Peyer's patch (tissue), 4 donors: ENCODE data around the gene FGGY.

ENCODE experiments used
- POLR2A ChIP-seq, 2 donors: fragments of 450-650 bp; IDR thresholded peaks; one replicate each; pipeline ENCODE4 v1.5.1; 2017; ENCODE audit warnings: antibody characterized with exemption in 2 of 2, mild to moderate bottlenecking in 2 of 2, moderate library complexity in 2 of 2
- TF ChIP-seq, protein P1 (sequence below), 6 experiments: fragments of 450-650 bp in 4 of 6; fragments of 200-600 bp in 2 of 6; sonication (generic) in 1 of 6; IDR thresholded peaks; one replicate each; pipeline ENCODE4 v1.5.1; 2017 to 2019; ENCODE audit warnings: antibody characterized with exemption in 6 of 6, mild to moderate bottlenecking in 3 of 6, moderate library complexity in 1 of 6

DNA sequence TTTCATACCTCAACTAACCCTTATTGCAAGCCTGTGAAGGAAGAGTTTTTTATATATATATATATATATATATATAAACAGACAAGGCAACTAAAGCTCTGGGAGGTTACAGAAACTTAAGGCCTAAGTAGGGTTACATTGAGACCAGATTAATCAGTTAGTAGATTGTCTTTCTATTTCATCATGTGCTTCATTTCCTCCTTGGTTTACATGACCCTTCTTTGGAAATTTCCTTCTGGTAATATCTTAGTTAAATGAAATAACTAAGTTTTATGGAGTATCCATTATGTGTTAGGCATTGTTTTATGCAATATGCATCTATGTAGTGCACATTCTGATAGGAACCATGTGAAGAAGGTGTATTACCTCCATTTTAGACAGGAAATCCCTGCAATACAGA is 112.7 kb downstream of the FGGY start:
- TF ChIP-seq, protein P1, sequence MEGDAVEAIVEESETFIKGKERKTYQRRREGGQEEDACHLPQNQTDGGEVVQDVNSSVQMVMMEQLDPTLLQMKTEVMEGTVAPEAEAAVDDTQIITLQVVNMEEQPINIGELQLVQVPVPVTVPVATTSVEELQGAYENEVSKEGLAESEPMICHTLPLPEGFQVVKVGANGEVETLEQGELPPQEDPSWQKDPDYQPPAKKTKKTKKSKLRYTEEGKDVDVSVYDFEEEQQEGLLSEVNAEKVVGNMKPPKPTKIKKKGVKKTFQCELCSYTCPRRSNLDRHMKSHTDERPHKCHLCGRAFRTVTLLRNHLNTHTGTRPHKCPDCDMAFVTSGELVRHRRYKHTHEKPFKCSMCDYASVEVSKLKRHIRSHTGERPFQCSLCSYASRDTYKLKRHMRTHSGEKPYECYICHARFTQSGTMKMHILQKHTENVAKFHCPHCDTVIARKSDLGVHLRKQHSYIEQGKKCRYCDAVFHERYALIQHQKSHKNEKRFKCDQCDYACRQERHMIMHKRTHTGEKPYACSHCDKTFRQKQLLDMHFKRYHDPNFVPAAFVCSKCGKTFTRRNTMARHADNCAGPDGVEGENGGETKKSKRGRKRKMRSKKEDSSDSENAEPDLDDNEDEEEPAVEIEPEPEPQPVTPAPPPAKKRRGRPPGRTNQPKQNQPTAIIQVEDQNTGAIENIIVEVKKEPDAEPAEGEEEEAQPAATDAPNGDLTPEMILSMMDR (IDR thresholded peaks at IDR 0.05) = no peak
- no peak for TF ChIP-seq POLR2A (IDR thresholded peaks at IDR 0.05)
